Panc1 (cell line): ENCODE data around the gene ZNF592.

Experiments
- POLR2AphosphoS5 ChIP-seq: IDR thresholded peaks from 2 replicates; pipeline ENCODE4 v1.6.1; 2012; ENCODE audit warnings: mild to moderate bottlenecking, low read depth, low read length, moderate library complexity
- SIN3A ChIP-seq: IDR thresholded peaks from 2 replicates; pipeline ENCODE4 v1.6.1; 2012; ENCODE audit warnings: low read depth, mild to moderate bottlenecking, low read length, moderate library complexity, borderline replicate concordance; ENCODE audit not compliant: insufficient read depth
- TCF7L2 ChIP-seq: IDR thresholded peaks from 2 replicates; pipeline ENCODE4 v1.6.1; 2011; ENCODE audit warnings: mild to moderate bottlenecking, low read depth, low read length, inconsistent platforms
- TF ChIP-seq, protein P1 (sequence below): fragments of 450-650 bp; IDR thresholded peaks from 2 replicates; pipeline ENCODE4 v1.5.1; 2017; ENCODE audit warnings: mild to moderate bottlenecking
- TF ChIP-seq, protein P2 (sequence below), 2 experiments: IDR thresholded peaks; 2 replicates each; pipeline ENCODE4 v1.6.1; 2011 to 2012; ENCODE audit warnings: low read depth in 2 of 2, control low read depth in 1 of 2, low read length in 1 of 2, mild to moderate bottlenecking in 1 of 2, moderate library complexity in 1 of 2; ENCODE audit not compliant: insufficient read depth in 1 of 2

- TF ChIP-seq, protein P1, sequence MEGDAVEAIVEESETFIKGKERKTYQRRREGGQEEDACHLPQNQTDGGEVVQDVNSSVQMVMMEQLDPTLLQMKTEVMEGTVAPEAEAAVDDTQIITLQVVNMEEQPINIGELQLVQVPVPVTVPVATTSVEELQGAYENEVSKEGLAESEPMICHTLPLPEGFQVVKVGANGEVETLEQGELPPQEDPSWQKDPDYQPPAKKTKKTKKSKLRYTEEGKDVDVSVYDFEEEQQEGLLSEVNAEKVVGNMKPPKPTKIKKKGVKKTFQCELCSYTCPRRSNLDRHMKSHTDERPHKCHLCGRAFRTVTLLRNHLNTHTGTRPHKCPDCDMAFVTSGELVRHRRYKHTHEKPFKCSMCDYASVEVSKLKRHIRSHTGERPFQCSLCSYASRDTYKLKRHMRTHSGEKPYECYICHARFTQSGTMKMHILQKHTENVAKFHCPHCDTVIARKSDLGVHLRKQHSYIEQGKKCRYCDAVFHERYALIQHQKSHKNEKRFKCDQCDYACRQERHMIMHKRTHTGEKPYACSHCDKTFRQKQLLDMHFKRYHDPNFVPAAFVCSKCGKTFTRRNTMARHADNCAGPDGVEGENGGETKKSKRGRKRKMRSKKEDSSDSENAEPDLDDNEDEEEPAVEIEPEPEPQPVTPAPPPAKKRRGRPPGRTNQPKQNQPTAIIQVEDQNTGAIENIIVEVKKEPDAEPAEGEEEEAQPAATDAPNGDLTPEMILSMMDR = no peak
- TF ChIP-seq, protein P2, sequence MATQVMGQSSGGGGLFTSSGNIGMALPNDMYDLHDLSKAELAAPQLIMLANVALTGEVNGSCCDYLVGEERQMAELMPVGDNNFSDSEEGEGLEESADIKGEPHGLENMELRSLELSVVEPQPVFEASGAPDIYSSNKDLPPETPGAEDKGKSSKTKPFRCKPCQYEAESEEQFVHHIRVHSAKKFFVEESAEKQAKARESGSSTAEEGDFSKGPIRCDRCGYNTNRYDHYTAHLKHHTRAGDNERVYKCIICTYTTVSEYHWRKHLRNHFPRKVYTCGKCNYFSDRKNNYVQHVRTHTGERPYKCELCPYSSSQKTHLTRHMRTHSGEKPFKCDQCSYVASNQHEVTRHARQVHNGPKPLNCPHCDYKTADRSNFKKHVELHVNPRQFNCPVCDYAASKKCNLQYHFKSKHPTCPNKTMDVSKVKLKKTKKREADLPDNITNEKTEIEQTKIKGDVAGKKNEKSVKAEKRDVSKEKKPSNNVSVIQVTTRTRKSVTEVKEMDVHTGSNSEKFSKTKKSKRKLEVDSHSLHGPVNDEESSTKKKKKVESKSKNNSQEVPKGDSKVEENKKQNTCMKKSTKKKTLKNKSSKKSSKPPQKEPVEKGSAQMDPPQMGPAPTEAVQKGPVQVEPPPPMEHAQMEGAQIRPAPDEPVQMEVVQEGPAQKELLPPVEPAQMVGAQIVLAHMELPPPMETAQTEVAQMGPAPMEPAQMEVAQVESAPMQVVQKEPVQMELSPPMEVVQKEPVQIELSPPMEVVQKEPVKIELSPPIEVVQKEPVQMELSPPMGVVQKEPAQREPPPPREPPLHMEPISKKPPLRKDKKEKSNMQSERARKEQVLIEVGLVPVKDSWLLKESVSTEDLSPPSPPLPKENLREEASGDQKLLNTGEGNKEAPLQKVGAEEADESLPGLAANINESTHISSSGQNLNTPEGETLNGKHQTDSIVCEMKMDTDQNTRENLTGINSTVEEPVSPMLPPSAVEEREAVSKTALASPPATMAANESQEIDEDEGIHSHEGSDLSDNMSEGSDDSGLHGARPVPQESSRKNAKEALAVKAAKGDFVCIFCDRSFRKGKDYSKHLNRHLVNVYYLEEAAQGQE (IDR thresholded peaks at IDR 0.05; ENCODE audit: insufficient read depth in 1 of 2, low read depth in 2 of 2, low read length in 1 of 2) = no peak
- TF ChIP-seq POLR2AphosphoS5 (no peak), SIN3A (no peak), TCF7L2 (no peak)
These were observed 48.8 kb downstream of the ZNF592 start for GRCh38 chr15:84797212-84797611.
